Stimulated activated CD8-positive, alpha-beta memory T cell treated with anti-CD3 and anti-CD28 coated beads, Interleukin-7, amount 100 ng/mL, for 4 hours (primary cell): ENCODE measurements around the gene PRKCA.
"Not testable (repeated sequence)": the region's sequence is repeated elsewhere in the genome, so short reads cannot be mapped to it uniquely, and the experiment has no call there.

ENCODE experiments used
- DNase-seq, 2 donors: peaks; one replicate each; pipeline ENCODE4 v3.0.0-alpha.2; 2020; ENCODE audit warnings: low read depth in 2 of 2

Gene PRKCA

GRCh38 chr17:66464921-66465320, 162.5 kb downstream of the PRKCA start:
- no peak for DNase-seq

- no peak for DNase-seq
Observed at GRCh38 chr17:66465701-66466100, 163.3 kb downstream of the PRKCA start.

- DNase-seq: no peak
Observed at GRCh38 chr17:66466106-66466820, 163.8 kb downstream of the PRKCA start.

DNA sequence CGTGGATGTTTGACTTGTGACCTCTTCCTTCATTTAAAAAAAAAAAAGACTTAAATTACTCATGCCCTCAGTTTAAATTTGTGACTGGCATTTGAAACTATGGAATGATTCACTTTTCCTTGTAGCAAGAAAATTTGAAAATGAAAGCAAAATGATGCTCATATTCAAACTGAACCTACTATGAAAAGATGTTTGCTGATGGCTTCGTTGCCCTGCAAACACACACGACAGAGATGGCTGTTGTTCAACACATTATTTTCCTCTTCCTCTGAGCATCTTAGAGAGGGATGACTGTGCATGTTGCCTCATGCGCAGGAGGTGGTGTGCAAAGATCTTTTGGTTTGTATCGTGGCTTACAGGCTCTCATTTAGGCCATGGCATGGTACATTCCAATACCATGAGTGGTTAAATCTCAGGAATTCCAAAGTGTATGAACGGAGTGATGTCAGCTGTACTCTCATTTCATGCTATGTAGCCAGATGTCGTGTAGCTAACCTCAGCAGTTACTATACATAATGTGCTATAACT, 164.5 kb downstream of the PRKCA start:
- DNase-seq: no peak

DNA sequence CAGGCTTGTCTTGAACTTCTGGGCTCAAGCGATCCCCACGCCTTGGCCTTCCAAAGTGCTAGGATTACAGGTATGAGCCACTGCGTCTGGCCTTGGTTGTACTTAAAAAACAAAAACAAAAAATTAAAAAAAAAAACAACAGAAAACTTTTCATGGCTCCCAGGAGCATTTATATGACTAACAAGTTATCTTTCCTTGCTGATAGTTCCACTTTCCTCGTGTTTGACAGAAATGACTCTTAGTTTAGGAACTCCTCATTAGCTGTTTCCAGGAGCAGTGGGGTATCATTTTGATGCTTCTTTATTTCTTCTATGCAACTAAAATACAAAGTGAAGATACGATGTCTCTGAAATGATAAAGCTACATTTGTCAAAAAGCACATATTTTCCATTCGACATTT, 165.4 kb downstream of the PRKCA start:
- no peak for DNase-seq

GRCh38 chr17:66468241-66469087, 166.1 kb downstream of the PRKCA start:
- no peak for DNase-seq

DNA sequence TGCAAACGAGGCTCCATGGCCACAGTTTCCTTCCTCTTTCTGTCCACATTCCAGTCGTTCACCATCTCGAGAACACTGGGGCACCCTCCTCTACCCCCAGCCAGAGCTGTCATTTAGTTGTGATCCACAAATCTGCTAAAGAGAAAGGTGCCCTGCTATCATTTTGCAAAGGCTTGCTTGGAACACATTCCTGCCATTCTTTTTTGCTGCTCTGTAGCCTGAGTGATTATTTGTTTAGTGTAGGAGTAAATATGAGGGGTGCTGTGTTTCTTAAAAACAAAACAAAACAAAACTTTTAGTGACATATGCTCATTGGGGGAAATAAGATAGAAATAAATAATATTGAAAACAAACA, 166.7 kb downstream of the PRKCA start:
- no peak for DNase-seq

- DNase-seq: no peak
Observed at GRCh38 chr17:66469461-66469860, 167.0 kb downstream of the PRKCA start.

DNA sequence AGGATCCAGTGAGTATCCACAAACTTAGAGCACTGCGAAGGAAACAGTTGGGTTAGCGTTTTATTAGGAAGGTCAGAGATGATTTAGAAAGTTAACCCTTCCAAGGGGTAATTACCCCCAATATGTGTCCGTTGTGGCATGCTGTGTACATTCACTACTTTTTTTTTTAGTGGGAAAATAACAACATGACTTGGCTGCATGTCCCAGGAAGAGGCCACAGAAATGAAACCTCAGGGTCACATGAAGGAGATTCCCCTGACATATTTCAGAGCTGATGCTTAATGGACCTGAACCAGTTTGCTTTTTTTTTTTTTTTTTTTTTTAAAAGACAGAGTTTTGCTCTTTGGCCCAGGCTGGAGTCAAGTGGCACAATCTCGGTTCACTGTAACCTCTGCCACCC, 167.5 kb downstream of the PRKCA start:
- DNase-seq: no peak

GRCh38 chr17:66472123-66472522, 169.7 kb downstream of the PRKCA start:
- no peak for DNase-seq

DNA sequence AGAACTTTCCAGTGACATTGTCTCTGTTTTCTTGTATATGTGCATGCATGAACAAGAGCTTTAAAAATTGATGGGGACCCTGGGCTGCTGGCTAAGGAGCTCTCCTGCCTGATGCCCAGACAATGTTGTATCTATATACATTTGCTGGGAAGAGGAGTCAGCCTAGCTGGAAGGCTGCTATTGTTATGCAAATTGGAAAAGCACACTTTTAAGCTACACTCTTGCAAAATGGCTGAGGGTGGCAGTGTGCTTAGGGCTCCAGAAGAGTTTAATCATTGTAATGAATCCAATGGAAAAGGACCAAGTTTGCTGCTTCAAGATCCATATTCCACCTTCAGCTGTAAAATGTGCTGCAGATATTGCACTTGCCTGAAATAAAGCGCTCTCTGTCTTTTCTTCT, 171.8 kb downstream of the PRKCA start:
- DNase-seq: no peak

DNA sequence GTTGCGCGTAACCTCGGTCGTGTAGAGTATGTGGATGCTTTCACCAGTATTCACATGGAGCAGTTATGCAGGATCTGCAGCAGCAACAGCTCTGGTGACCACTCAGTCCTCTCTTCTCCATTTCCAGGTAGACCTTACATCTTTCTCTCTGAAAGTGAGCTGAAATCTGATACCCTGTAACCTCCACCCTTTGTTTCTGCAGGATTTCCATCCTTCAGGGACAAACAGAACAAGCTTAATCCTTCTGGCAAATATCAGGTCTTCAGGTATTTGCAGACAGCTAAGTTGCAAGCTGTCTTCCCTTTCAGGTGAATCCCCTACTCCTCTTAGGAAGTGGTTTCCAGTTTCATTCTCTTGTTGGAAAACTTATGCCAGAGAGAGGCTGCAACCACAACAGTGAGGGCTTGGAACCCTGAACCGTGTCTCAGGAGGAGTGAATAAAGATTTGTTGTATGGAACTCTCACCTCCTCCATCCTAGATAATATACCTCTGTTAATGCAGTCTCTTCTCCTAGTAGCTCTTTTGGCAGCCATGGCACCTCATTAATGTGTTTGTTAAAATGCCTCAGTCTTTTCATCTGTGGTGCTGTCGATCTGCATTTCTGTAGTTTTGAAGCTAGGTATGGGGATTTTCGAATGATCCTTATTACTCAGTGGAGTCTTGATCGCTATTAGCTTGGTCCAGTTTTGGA, 172.5 kb downstream of the PRKCA start:
- no peak for DNase-seq

GRCh38 chr17:66476014-66476413, 173.6 kb downstream of the PRKCA start:
- DNase-seq: no peak

DNA sequence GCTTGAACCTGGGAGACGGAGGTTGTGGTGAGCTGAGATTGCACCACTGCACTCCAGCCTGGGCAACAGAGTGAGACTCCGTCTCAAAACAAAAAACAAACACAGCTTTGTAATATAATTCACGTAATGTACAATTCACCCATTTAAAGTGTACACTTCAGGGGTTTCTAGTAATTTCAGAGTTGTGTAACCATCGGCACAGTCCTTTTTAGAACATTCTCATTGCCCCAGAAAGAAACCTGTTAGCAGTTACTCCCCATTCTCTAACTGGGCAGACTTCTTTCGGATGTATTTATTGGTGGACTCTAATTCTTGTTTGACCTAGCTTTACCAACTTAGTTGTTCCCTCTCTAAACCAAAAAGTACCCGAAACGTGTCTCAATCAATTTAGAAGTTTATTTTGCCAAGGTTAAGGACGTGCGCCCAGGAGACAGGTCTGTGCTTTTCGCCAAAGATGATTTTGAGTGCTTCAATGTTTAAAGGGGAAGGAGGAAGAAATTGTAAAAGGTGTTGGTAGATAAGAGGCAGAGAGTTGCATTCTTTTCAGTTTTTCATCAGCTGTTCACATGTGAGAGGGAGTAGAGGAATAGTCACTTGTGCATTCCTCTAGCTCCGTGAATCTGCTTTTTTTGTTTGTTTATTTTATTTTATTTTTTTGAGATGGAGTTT, 175.3 kb downstream of the PRKCA start:
- DNase-seq: no peak

GRCh38 chr17:66479230-66479889, 176.9 kb downstream of the PRKCA start:
- not testable (repeated sequence) for DNase-seq

DNA sequence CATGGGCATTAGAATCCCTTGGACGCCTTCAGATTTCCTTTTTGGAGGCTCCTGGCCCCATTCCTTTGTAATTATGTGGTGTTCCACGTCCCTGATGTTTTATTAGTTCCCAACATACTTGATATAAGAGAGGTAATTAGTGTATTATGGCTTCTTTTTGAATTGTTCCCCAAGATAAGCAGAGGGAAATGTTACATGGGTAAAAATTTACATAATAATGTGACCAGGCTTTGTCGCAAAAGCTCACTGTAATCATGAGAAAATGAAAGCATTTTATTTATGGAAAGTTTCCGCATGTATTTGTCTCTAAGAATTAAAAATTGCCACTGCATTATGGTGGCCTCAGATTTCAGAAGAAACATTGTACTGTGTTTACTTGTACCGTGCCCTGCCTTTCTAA, 177.8 kb downstream of the PRKCA start:
- no peak for DNase-seq

DNA sequence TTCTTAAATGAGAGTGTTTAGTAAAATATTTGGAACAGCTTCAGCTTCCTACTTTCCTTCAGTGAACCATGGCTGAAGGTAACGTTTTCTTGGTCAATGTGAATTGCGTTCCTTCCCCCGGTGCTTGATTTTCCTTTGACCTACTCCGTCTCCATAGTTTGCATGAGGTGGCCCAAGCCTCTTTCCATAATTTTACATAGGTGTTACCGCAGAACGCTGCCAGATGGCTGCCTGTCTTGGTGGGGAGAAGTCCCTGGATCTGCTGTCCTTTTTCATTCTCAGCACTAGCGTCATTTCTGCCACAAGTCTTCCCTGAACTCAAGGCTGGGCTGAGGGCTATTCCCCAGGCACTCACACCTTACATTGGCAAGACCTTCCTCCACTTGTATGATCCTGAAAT, 178.4 kb downstream of the PRKCA start:
- no peak for DNase-seq

DNA sequence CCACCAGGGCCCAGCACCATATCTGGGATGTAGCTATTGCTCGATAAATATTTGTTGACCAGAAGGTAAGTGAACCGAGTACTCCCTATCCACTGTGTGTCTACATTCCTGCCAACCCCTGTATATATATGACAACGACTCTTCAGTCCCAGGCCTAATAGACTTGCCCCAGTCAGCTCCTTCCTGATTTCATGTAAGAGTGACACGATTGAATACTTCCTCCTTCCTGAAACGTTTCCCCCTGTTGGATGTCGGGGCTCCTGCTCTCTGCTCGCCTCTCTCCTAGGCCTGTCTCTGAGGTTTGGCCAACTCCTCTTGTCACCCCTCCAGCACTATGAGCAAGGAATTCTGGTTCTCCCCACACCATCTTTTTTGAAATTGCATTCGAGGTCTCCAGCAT, 178.9 kb downstream of the PRKCA start:
- no peak for DNase-seq

DNA sequence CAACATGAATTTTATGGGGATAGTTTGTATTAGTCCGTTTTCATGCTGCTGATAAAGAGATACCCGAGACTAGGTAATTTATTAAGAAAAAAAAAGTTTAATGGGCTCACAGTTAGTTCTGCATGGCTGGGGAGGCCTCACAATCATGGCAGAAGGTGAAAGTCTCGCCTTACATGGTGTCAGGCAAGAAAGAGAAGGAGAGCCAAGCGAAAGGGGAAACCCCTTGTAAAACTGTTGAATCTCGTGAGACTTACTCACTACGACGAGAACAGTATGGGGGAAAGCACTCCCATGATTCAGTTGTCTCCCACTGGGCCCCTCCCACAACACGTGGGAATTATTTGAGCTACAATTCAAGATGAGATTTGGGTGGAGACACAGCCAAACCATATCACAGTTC, 181.5 kb downstream of the PRKCA start:
- no peak for DNase-seq

GRCh38 chr17:66485309-66485947, 183.0 kb downstream of the PRKCA start:
- no peak for DNase-seq

DNA sequence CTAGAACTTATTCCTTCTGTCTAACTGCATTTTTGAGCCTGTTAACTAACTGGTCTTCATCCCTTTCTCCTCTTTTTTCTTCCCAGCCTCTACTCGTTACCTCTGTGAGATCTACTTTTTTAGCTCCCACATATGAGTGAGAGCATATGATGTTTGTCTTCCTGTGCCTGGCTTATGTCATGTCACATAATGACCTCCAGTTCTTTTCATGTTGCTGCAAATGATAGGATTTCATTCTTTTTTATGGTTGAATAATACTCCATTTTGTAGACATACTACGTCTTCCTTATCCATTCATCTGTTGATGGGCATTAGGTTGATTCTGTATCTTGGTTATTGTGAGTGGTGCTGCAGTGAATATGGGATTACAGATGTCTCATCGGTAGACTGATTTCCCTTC, 184.7 kb downstream of the PRKCA start:
- no peak for DNase-seq
